ENCODE measurements around the gene BRSK2.

GRCh38 chr11:1507381-1508140, 117.8 kb downstream of the BRSK2 start:
- TF ChIP-seq HDGF (IDR thresholded peaks at IDR 0.05; ENCODE audit: borderline replicate concordance) (no peak), FOXA1 (IDR thresholded peaks at IDR 0.05) (no peak), ZNF384 (IDR thresholded peaks at IDR 0.05) (no peak), SP1 (IDR thresholded peaks at IDR 0.05) (no peak), FOXK2 (IDR thresholded peaks at IDR 0.05) (no peak), PKNOX1 (IDR thresholded peaks at IDR 0.05) (no peak)
